ENCODE data around the gene RAB11B. TPM values are rescaled to one million over a fixed set of nuclear protein-coding genes. Genes with fewer than 3 reads are reported as not detected.

RAB11B gene
- total and polyA plus RNA-seq, 2 of the 13 experiments (the other 11 are each of a cell fraction or from before 2014, with no cell fraction given), result 6.0 to 28.4 TPM

DNA sequence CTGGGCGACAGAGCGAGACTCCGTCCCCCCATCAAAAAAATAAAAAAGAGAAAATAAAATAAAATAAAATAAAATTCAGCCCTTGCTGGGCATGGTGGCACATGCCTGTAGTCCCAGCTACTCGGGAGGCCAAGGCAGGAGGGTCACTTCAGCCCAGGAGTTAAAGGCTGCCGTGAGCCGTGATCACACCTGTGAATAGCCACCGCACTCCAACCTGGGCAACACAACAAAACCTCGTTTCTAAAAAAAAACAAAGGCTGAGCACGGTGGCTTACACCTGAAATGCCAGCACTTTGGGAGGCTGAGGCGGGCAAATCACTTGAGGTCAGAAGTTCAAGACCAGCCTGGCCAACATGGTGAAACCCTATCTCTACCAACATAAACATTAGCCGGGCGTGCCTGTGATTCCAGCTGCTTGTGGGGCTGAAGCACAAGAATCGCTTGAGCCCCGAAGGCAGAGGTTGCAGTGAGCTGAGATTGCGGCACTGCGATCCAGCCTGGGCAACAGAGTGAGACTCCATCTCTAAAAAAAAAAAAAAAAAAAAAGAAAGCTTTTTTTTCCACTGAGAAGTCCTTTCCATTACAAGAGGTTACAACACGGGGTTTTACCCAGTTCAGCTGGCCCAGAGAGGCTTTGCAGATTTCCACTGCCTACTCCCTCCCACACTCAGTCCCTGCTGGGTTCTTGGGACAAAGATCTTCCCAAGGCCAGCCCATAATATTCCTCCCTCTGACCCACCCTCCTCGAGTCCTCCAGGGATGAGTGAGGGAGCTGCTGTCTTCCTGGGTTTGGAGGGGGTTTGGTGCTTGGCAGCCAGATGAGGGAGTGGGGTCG, 19.8 kb upstream of the RAB11B start (continued):
- TF ChIP-seq, protein P1, sequence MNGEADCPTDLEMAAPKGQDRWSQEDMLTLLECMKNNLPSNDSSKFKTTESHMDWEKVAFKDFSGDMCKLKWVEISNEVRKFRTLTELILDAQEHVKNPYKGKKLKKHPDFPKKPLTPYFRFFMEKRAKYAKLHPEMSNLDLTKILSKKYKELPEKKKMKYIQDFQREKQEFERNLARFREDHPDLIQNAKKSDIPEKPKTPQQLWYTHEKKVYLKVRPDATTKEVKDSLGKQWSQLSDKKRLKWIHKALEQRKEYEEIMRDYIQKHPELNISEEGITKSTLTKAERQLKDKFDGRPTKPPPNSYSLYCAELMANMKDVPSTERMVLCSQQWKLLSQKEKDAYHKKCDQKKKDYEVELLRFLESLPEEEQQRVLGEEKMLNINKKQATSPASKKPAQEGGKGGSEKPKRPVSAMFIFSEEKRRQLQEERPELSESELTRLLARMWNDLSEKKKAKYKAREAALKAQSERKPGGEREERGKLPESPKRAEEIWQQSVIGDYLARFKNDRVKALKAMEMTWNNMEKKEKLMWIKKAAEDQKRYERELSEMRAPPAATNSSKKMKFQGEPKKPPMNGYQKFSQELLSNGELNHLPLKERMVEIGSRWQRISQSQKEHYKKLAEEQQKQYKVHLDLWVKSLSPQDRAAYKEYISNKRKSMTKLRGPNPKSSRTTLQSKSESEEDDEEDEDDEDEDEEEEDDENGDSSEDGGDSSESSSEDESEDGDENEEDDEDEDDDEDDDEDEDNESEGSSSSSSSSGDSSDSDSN (CRISPR knock-in tag; IDR thresholded peaks at IDR 0.05), result no peak
- TF ChIP-seq ZSCAN21 (CRISPR knock-in tag; IDR thresholded peaks at IDR 0.05; ENCODE audit: borderline replicate concordance) (no peak), TP53 (CRISPR knock-in tag; conservative IDR thresholded peaks at IDR 0.05) (no peak), ZNF747 (CRISPR knock-in tag; IDR thresholded peaks at IDR 0.05; ENCODE audit: borderline replicate concordance) (peak; percentile 37; the same call in 1 of the 2 replicates), ZSCAN29 (CRISPR knock-in tag; conservative IDR thresholded peaks at IDR 0.05) (no peak), HMG20A (CRISPR knock-in tag; IDR thresholded peaks at IDR 0.05; ENCODE audit: borderline replicate concordance) (no peak), TBX3 (IDR thresholded peaks at IDR 0.05; ENCODE audit: borderline replicate concordance) (no peak), ARNT2 (CRISPR knock-in tag; IDR thresholded peaks at IDR 0.05; ENCODE audit: low read depth) (no peak), ARNTL (CRISPR knock-in tag; IDR thresholded peaks at IDR 0.05) (no peak), EHMT2 (IDR thresholded peaks at IDR 0.05; ENCODE audit: borderline replicate concordance, low read depth, low read length) (no peak), POLR2AphosphoS5 (IDR thresholded peaks at IDR 0.05; ENCODE audit: low read depth, low read length) (peak; percentile 33; the same call in 1 of the 2 replicates), POGZ (CRISPR knock-in tag; IDR thresholded peaks at IDR 0.05) (no peak), ZNF317 (CRISPR knock-in tag; IDR thresholded peaks at IDR 0.05) (no peak), HNF4A (CRISPR knock-in tag; IDR thresholded peaks at IDR 0.05) (no peak), ELF3 (CRISPR knock-in tag; IDR thresholded peaks at IDR 0.05) (no peak)
- TF ChIP-seq, protein P2, sequence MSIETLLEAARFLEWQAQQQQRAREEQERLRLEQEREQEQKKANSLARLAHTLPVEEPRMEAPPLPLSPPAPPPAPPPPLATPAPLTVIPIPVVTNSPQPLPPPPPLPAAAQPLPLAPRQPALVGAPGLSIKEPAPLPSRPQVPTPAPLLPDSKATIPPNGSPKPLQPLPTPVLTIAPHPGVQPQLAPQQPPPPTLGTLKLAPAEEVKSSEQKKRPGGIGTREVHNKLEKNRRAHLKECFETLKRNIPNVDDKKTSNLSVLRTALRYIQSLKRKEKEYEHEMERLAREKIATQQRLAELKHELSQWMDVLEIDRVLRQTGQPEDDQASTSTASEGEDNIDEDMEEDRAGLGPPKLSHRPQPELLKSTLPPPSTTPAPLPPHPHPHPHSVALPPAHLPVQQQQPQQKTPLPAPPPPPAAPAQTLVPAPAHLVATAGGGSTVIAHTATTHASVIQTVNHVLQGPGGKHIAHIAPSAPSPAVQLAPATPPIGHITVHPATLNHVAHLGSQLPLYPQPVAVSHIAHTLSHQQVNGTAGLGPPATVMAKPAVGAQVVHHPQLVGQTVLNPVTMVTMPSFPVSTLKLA (IDR thresholded peaks at IDR 0.05), result no peak
